Stimulated activated CD4-positive, alpha-beta T cell treated with anti-CD3 and anti-CD28 coated beads, Interleukin-4, amount 100 ng/mL, for 1 hour (primary cell): ENCODE data around the gene KLHL8.
"Not testable (repeated sequence)": the region's sequence is repeated elsewhere in the genome, so short reads cannot be mapped to it uniquely, and the experiment has no call there.

Experiments
- DNase-seq: peaks from one replicate; pipeline ENCODE4 v3.0.0-alpha.2; 2020

KLHL8 gene

GRCh38 chr4:87166296-87166854, 54.0 kb downstream of the KLHL8 start:
- no peak for DNase-seq

- no peak for DNase-seq
These were observed 54.5 kb downstream of the KLHL8 start for GRCh38 chr4:87165892-87166291.

GRCh38 chr4:87153078-87153870, 67.1 kb downstream of the KLHL8 start:
- DNase-seq = no peak

- no peak for DNase-seq
These were observed 67.9 kb downstream of the KLHL8 start for GRCh38 chr4:87152310-87153041.

- no peak for DNase-seq
These were observed 68.7 kb downstream of the KLHL8 start for GRCh38 chr4:87151730-87152129.

- no peak for DNase-seq
These were observed 69.7 kb downstream of the KLHL8 start for GRCh38 chr4:87150498-87151261.

GRCh38 chr4:87147116-87147515, 73.3 kb downstream of the KLHL8 start:
- DNase-seq = no peak

GRCh38 chr4:87145934-87146333, 74.5 kb downstream of the KLHL8 start:
- not testable (repeated sequence) for DNase-seq

GRCh38 chr4:87144356-87144755, 76.1 kb downstream of the KLHL8 start:
- no peak for DNase-seq

- no peak for DNase-seq
These were observed 79.0 kb downstream of the KLHL8 start for GRCh38 chr4:87141428-87141827.

GRCh38 chr4:87134122-87134521, 86.3 kb downstream of the KLHL8 start:
- no peak for DNase-seq

- no peak for DNase-seq
These were observed 87.2 kb downstream of the KLHL8 start for GRCh38 chr4:87133183-87133582.

GRCh38 chr4:87132035-87132434, 88.4 kb downstream of the KLHL8 start:
- DNase-seq = no peak

GRCh38 chr4:87130985-87131703, 89.3 kb downstream of the KLHL8 start:
- no peak for DNase-seq

GRCh38 chr4:87129681-87130080, 90.7 kb downstream of the KLHL8 start:
- no peak for DNase-seq

- DNase-seq = no peak
These were observed 92.3 kb downstream of the KLHL8 start for GRCh38 chr4:87128006-87128705.

GRCh38 chr4:87126056-87126455, 94.4 kb downstream of the KLHL8 start:
- DNase-seq = no peak

GRCh38 chr4:87122252-87122651, 98.2 kb downstream of the KLHL8 start:
- DNase-seq = no peak

GRCh38 chr4:87121341-87122065, 98.9 kb downstream of the KLHL8 start:
- no peak for DNase-seq

- no peak for DNase-seq
These were observed 99.8 kb downstream of the KLHL8 start for GRCh38 chr4:87120411-87121162.
